ENCODE data around the gene PRND.

GRCh38 chr20:4708036-4708435 lies 13.7 kb upstream of the PRND start:
- TF ChIP-seq CTCF (IDR thresholded peaks at IDR 0.05), result no peak
- TF ChIP-seq EZH2 (IDR thresholded peaks at IDR 0.05; ENCODE audit: borderline replicate concordance, insufficient read depth, low read depth, low read length, poor library complexity, severe bottlenecking), result no peak
